A375 (cell line): Measurements from ENCODE around the gene SMIM14. TPM values are rescaled to one million over a fixed set of nuclear protein-coding genes. Genes with fewer than 3 reads are reported as not detected.

Experiments used
- small RNA-seq: library from RNA; depleted of rRNA; stranded (forward); fragments of <200 nt; gene quantifications from one replicate; pipeline ENCODE3, GENCODE V24; 2014
- total RNA-seq: library from RNA; depleted of rRNA; stranded (reverse); fragments of >200 nt; shearing (Covaris generic); gene quantifications from 2 replicates; pipeline ENCODE4 v1.2.3, GENCODE V29; 2014; rRNA removed

SMIM14 gene
- total RNA-seq = 3.1 and 5.0 TPM in 2 replicates

DNA sequence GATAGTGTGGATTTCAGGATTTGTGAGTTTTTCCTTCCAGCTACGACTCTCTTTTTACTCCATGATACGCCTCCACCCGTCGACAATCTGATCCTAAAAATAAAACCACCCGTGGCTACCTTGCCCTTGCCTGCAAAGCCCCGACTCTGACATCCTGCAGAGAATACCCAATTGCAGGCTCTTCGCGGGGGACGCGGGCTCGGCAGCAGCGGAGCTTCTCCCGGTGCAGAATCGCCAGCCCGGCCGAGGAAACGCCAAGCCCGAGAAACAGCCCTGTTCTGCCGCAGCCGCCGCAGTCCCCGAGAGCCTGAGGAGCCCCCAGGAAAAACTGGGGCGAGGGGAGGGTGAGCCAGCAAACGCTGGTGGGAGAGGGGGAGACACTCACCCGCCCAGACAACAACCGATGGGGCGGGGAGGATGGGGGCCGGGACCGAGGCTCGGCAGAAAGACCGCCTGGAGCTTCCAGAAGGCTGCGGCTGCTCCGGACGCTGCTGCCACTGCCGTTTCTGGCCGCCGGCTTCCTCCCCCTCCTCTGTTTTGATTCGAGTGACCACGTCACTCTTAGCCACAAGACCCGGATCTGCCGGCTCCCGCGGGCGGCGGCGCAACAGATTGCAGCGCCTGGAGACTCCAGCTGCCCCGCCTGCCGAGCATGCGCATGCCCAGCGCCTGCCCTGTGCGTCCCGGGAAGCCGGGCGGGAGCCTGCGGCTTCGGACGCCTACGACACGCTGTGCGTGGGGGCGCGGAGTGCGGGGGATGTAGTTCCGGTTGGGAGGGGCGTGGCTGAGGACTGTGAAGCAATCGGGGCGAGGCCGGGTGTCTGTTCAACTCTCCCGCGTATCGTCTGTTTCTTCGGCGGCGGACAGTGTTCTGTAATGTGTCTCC lies at the start of gene SMIM14:
Gene SMIM14, minus strand, starts transcription at position 512 of the 886 bp plus-strand sequence. CDS start 33,720 bp downstream, outside the sequence.

DNA sequence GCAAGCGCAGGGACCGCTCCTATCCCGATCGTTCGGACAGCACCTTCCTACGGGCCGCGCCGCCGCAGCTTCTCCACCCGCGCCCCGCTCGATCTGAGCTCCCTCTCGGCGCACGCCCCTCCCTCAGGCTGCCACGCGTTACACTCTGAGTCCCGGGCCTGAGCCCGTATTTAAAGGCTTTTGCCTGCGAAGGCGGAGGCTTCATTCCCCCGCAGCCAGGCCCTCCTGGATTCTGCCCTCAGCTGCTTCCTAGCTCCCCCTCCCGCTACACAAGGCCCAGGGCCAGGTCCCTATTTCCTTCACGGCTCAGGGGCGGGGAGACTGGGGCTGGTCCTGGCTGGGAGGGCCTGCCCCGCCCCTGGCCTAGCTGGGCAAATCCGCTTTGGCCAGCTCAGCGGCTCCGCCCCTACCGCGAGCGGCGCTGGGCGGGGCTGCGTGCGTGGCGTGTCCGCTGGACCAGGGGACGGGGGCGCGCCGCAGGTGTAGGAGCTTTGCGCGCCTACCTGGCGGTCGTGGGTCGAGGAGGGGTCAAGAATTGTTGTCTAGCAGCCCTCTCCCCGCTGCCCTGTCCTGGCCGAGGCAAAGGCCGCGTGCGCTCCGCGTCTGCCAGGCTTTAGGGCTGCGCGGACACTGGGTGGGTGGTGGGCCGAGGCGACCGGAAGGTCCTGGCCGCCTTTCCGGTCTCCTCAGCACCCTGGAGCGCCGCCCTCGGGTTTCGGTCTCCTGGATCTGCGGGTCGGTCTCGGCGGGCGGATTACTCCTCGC lies 111.2 kb downstream of the SMIM14 start, which contains the start of gene UGDH:
Gene UGDH, minus strand, starts transcription at position 144 of the 765 bp plus-strand sequence. CDS start 5,927 bp downstream, outside the sequence.

Small RNA genes within 50 kb of the gene (small RNA-seq; reads per million reads assigned to genes)
- not detected for gene RNU7-11P

Other genes with a start within 250 kb of the SMIM14 start
- gene KLB, start 231.9 kb downstream of the SMIM14 start, total RNA-seq = not detected in 2 replicates
- gene RPL9, start 179.9 kb downstream of the SMIM14 start, total RNA-seq = 4,442 and 5,509 TPM in 2 replicates
- 8.1 and 12.8 TPM in 2 replicates for gene LIAS, start 179.8 kb downstream of the SMIM14 start, total RNA-seq
- 23.6 and 36.9 TPM in 2 replicates for gene UGDH, start 111.4 kb downstream of the SMIM14 start, total RNA-seq
- gene UBE2K, start 59.3 kb upstream of the SMIM14 start, total RNA-seq = 34.1 and 68.3 TPM in 2 replicates